ENCODE measurements around the gene PLCB1.

PLCB1 gene

GRCh38 chr20:8523684-8524083 is 391.6 kb downstream of the PLCB1 start:
- in situ Hi-C loops (cut with MboI; ENCODE audit: low sequenced_read_pairs), result no loop called here

GRCh38 chr20:8524101-8525016 is 392.3 kb downstream of the PLCB1 start:
- in situ Hi-C loops (cut with MboI; ENCODE audit: low sequenced_read_pairs), result no loop called here

GRCh38 chr20:8525017-8525343 is 392.9 kb downstream of the PLCB1 start:
- in situ Hi-C loops (cut with MboI; ENCODE audit: low sequenced_read_pairs), result no loop called here

GRCh38 chr20:8526610-8527009 is 394.5 kb downstream of the PLCB1 start:
- in situ Hi-C loops (cut with MboI; ENCODE audit: low sequenced_read_pairs), result no loop called here

DNA sequence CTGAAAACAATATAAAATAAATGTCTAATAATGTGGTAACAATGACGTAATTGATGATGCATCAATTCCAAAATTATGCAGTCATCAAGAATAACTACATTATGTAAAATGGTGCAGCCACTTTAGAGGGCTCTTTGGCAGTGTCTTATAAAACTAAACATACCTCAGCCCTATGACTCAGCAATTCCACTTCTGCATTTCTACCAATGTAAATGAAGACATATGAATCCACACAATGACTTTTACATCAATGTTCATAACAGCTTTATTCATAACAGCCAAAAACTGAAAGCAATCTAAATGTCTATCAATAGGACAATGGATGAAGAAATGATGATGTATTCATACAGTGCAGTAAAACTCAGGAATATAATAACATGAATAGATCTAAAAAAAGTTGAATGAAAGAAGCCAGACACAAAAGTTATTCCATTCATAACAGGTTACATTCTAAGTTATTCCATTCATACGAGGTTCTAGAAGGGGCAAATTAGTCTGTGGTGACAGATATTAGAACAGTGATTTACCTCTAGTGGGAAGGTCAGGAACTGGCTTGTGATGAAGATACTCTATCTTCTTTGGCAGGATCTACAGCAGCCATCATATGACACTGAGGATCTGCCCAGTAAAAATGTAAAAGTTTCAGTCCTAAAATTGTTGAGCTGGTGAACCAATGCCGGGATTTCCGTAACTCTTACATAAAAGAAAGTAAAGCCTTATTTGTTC is 396.1 kb downstream of the PLCB1 start:
- in situ Hi-C loops (cut with MboI; ENCODE audit: low sequenced_read_pairs), result no loop called here

GRCh38 chr20:8530022-8530421 is 398.0 kb downstream of the PLCB1 start:
- in situ Hi-C loops (cut with MboI; ENCODE audit: low sequenced_read_pairs), result no loop called here

DNA sequence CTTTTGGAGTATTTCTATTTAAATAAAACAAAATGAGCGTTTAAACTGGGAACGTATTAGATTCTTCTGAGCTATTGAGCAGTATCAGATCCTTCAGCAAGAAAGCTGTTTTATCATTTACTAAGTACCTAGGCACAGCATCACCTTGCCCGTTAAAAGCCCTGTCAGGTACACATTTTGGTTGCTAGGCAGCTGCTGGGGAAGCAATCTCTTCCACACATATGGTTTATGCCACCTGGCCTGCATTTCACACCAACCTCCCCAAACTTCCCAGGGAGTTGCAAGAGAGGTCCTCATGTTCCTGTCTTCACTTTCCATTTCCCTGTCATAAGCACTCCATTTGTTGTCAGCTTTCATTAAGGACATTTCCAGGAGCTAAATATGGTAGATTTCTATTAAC is 400.1 kb downstream of the PLCB1 start:
- in situ Hi-C loops (cut with MboI; ENCODE audit: low sequenced_read_pairs), result no loop called here

GRCh38 chr20:8534368-8535160 is 402.5 kb downstream of the PLCB1 start:
- in situ Hi-C loops (cut with MboI; ENCODE audit: low sequenced_read_pairs), result no loop called here

GRCh38 chr20:8535403-8536261 is 403.6 kb downstream of the PLCB1 start:
- in situ Hi-C loops (cut with MboI; ENCODE audit: low sequenced_read_pairs), result no loop called here

- in situ Hi-C loops (cut with MboI; ENCODE audit: low sequenced_read_pairs), result no loop called here
Observed at GRCh38 chr20:8536262-8536618, 404.2 kb downstream of the PLCB1 start.

DNA sequence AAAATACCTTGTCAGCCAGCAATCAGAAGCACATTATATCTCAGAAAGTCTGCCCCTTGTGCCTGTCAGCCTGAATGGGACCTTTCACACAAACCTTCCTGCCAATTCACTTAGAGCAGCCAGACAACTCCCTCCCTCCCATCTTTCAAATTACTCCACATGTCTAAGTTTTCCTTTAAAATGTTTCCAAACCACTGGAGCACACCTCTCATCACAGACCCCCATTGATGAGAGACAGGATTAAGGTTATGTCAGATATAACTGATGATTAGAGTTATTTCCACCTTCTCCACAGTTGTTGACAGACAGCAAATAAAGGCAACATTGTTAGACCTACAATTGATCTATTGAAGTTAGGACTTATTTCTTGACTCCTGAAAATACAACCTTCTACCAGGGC is 408.4 kb downstream of the PLCB1 start:
- in situ Hi-C loops (cut with MboI; ENCODE audit: low sequenced_read_pairs), result no loop called here

- in situ Hi-C loops (cut with MboI; ENCODE audit: low sequenced_read_pairs), result no loop called here
Observed at GRCh38 chr20:8542110-8542486, 410.0 kb downstream of the PLCB1 start.

DNA sequence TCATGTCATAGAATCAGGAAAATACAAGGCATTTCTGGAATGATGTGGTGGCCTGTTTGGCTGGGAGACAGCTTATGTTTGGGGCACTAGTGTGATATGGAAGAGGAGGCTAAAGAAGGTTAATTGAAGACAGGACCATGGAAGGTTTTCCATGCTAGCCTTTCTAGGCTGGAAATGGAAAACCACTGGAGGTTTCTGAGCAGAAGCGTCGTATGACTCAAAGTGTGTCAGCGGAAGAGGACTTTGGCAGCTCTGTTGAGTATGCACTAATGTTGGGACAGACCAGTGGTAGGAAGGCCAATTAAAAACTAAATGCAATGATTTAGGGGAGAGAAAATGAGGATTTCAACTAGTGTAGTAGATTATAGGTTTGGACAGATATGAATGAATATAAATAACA is 413.1 kb downstream of the PLCB1 start:
- in situ Hi-C loops (cut with MboI; ENCODE audit: low sequenced_read_pairs), result no loop called here

DNA sequence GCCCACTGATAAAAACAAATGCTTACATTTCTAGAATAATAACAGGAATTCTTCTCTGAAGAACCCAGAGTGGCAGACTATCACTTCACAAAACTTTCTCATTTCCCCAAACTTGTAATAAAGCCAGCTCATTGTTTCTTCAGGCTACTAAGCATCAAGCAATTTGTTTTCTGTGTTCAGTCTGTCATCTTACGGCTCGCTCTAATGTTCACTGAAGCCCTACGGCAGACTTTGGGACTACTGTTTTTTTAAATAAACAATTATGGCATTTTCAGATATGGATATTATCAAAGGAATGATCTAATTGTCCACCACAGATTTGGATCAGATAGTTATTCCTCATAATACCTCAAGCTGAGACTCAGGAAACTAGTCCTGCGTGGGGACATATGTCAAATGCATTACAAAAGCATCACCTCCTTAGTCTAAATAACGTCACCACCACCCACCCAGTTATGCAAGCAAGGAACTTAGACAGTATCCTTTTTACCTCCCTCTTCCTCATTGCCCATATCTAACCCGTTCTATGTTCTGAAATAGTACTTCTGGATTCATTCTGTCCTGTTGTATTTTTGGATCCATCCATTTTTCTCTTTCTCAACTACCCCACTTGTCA is 415.1 kb downstream of the PLCB1 start:
- in situ Hi-C loops (cut with MboI; ENCODE audit: low sequenced_read_pairs), result no loop called here

DNA sequence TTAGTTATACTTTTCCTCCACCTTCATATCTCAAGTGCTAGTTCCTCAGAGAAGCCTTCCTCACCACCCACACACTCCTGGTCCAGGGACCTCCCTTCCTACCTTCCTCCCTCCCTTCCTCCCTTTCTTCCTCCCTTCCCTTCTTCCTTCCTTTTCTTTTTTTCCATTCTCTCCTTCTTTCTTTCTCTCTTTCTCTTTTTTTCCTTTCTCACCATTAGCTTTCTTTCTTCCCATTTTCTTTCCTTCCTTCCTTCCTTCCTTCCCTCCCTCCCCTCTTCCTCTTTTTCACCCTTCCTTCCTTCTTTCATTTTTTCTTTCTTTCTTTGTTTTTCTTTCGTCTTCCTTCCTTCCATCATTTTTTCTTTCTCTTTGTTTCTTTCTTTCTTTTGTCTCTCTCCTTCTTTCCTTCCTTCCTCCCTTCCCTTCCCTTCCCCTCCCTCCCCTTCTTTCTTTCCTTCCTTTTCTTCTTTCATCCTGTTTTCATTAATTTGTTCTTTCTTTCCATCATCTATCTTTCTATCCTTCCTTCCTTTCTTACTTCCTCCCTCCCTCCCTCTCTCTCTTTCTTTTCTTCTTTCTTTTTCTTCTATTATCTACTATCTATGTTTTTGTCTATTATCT is 416.0 kb downstream of the PLCB1 start:
- in situ Hi-C loops (cut with MboI; ENCODE audit: low sequenced_read_pairs), result no loop called here

DNA sequence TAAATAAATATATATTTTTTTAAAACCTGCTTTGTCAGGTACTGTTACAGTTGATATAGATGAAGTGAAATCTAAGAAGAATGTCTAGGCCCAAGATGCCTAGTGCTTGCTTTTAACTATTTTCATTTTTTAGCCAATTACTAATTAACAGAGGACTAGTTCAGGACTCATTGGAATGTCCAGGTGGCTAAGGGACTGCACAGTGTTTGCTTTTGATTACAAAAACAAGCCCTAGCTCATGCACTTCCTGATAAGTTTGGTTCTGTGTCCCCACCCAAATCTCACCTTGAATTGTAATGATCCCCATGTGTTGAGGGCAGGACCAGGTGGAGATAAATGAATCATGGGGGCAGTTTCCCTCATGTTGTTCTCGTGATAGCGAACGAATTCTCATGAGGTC is 417.1 kb downstream of the PLCB1 start:
- in situ Hi-C loops (cut with MboI; ENCODE audit: low sequenced_read_pairs), result no loop called here

DNA sequence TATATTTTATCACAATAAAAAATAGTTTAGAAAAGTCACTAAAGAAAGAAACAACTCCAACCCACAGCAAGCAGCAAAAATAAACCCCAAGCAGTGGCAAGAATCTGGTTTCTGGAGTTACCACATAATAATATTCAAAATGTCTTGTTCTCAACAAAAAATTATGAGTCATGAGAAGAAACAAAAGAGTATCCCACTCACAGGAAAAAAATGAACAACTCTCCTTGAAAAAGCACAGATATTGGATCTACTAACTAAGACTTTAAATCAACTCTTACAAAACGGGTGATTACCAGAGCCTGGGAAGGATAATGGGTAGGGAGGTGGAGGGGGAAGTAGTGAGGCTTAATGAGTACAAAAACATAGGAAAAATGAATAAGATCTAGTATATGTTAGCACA is 425.6 kb downstream of the PLCB1 start:
- in situ Hi-C loops (cut with MboI; ENCODE audit: low sequenced_read_pairs), result no loop called here

DNA sequence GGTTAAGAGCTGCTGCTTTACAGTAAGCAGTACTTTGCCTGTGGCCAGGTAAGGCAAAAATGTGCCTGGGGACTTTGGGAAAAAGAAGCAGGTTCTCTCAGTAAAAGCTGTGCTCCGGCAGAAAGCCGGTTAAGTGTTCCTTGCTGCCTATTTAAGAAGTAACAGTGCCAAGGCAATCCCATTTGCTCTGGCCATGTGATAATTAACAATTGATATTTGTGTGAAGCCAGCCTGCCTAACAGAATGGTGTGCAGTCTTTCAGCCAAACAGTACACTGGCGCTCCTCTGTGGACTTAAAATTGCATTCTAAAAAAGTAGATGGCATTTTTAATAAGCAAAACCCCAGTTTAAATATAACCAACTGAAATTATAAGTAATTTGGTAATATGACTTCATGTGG is 430.3 kb downstream of the PLCB1 start:
- in situ Hi-C loops (cut with MboI; ENCODE audit: low sequenced_read_pairs), result no loop called here

GRCh38 chr20:8568075-8568474 is 436.0 kb downstream of the PLCB1 start:
- in situ Hi-C loops (cut with MboI; ENCODE audit: low sequenced_read_pairs), result no loop called here

GRCh38 chr20:8569766-8570165 is 437.7 kb downstream of the PLCB1 start:
- in situ Hi-C loops (cut with MboI; ENCODE audit: low sequenced_read_pairs), result no loop called here

All from HL-60/S4 treated with phorbol 12-myristate 13-acetate at 8.2 ng/mL for 4 days and 3 days (cell line).